ENCODE results near the gene CHFR.
"Not testable (repeated sequence)": the region's sequence is repeated elsewhere in the genome, so short reads cannot be mapped to it uniquely, and the experiment has no call there.

CHFR gene

DNA sequence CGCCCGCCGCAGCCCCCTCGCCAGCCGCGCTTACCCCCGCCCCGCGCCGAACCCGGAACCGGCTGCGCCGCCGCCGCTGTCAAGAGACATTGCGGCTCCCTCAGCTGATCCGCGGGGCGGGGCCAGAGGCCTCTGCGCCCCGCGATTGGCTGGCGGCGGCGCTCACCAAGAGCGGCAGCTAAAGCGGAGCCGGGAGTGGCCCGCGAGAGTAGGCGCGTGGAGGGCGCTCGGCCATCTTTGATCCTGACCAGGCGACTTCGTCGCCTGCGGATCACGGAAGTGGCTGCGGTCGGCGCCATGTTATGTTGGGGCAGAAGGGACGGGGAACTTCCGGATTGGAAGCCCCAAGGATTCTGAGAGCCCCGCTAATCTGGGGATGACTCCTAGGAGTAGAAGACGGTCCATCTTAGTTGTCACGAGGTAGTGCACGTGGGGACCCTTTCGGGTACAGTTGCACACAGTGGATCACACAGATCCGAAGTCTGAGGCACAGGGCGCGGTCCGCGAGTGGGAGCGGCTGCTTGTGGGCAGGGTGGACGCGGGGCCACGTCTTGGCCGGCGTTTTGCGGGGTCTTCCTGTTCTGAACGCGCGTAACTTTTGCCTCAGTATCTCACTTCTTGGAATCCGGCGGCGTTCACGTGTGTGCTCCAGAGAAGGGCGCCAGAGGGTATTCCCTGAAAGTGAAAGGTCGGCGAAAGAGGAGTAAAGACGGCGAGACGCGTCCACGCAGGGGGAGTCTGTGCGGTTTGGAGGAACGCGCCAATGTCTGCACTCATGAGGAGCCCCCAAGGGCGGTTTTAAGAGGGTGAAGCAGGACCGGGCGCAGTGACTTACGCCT, at the start of gene CHFR:
Gene CHFR (minus strand): TSS at position 93 of the 839 bp plus-strand sequence. CDS start 277 bp downstream, outside the sequence.
- H3K4me3 ChIP-seq (ENCODE audit: low read length) = peak within 1 kb of the TSS; percentile 87
- no peak for TF ChIP-seq CTCF (conservative IDR thresholded peaks at IDR 0.05; ENCODE audit: low read length)
- DNase-seq (ENCODE audit: low read depth) = peak; percentile 98

DNA sequence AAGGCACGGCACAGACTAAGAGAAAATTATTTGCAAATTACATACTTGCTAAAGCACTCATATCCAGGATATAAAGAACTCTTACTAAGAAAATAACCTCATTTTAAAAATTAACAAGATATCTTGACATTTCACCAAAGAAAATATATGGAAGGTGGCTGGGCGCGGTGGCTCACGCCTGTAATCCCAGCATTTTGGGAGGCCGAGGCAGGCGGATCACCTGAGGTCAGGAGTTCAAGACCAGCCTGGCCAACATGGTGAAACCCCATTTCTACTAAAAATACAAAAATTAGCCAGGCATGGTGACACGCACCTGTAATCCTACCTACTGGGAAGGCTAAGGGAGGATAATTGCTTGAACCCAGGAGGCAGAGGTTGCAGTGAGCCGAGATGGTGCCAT, 49.5 kb upstream of the CHFR start:
- H3K4me3 ChIP-seq (ENCODE audit: low read length); DNase-seq (ENCODE audit: low read depth): not testable (repeated sequence)

- no peak for TF ChIP-seq CTCF (conservative IDR thresholded peaks at IDR 0.05; ENCODE audit: low read length)
- DNase-seq (ENCODE audit: low read depth) = no peak
- H3K4me3 ChIP-seq (ENCODE audit: low read length) = no peak overlapping the region
Observed at GRCh38 chr12:132936163-132936562, 48.8 kb upstream of the CHFR start.

- no peak for DNase-seq (ENCODE audit: low read depth)
- H3K4me3 ChIP-seq (ENCODE audit: low read length) = no peak overlapping the region
- no peak for TF ChIP-seq CTCF (conservative IDR thresholded peaks at IDR 0.05; ENCODE audit: low read length)
Observed at GRCh38 chr12:132926415-132926833, 39.0 kb upstream of the CHFR start.

DNA sequence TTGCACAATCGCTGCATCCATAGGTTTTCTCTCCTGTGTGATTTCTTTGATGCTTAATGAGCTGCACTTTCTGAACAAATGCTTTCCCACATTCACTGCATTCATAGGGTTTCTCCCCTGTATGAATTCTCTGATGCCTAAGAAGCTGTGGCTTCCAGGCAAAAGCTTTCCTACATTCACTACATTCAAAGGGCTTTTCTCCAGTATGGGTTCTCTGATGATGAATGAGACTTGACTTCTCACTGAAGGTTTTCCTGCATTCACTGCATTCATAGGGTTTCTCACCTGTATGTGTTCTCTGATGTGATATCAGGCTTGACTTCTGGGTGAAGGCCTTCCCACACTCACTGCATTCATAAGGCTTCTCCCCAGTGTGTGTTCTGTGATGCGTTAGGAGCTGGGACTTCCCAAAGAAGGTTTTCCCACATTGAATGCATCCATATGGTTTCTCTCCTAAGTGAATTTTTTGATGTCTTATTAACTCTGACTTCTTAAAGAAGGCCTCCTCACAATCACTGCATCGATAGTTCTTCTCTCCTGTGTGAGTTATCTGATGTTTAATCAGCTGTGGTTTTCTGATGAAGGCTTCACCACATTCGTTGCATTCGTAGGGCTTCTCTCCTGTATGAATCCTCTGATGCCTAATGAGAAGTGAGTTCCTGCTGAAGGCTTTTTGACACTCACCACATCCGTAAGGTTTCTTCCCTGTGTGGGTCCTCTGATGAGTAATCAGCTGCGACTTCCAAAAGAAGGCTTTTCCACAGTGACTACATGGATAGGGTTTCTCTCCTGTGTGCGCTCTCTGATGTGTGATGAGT, 38.4 kb upstream of the CHFR start:
- H3K4me3 ChIP-seq (ENCODE audit: low read length) = no peak overlapping the region
- TF ChIP-seq CTCF (conservative IDR thresholded peaks at IDR 0.05; ENCODE audit: low read length) = no peak

GRCh38 chr12:132924356-132924755, 37.0 kb upstream of the CHFR start:
- H3K4me3 ChIP-seq (ENCODE audit: low read length) = no peak overlapping the region
- no peak for TF ChIP-seq CTCF (conservative IDR thresholded peaks at IDR 0.05; ENCODE audit: low read length)
- no peak for DNase-seq (ENCODE audit: low read depth)

More for the DNA sequence above, 38.4 kb upstream of the CHFR start:
- DNase-seq (ENCODE audit: low read depth) = no peak

DNA sequence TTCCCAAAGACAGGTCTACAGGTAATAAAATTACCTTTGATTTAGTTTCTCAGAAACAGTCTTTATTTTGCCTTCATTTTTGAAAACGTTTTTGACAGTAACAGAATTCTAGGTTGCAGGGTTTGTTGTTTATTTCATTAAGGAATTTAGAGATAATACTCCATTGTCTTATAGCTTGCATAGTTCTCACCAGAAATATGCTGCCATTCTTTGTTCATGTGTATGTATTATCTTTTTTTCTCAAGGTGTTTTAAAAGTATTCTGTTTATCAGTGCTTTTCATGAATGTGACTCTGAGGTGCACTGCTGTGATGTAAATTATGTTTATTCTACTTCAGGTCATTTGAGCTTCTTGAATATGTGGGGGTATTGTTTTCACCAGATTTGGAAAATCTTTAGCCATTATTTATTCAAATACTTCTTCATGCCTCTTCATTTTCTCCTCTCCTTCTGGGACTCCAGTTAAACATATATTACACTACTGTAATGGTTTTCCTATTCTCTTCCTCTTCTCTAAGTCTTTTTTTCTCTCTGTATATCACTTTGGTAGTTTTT, 36.0 kb upstream of the CHFR start:
- TF ChIP-seq CTCF (conservative IDR thresholded peaks at IDR 0.05; ENCODE audit: low read length) = no peak

More for the DNA sequence above, 36.0 kb upstream of the CHFR start:
- no peak for DNase-seq (ENCODE audit: low read depth)
- H3K4me3 ChIP-seq (ENCODE audit: low read length) = no peak overlapping the region

Data from AG10803 (cell line).